Measurements from ENCODE around the gene ZFHX2. TPM values are rescaled to one million over a fixed set of nuclear protein-coding genes. Genes with fewer than 3 reads are reported as not detected.

Gene ZFHX2
- total RNA-seq, 1 donor from 2014 or later, result not detected

DNA sequence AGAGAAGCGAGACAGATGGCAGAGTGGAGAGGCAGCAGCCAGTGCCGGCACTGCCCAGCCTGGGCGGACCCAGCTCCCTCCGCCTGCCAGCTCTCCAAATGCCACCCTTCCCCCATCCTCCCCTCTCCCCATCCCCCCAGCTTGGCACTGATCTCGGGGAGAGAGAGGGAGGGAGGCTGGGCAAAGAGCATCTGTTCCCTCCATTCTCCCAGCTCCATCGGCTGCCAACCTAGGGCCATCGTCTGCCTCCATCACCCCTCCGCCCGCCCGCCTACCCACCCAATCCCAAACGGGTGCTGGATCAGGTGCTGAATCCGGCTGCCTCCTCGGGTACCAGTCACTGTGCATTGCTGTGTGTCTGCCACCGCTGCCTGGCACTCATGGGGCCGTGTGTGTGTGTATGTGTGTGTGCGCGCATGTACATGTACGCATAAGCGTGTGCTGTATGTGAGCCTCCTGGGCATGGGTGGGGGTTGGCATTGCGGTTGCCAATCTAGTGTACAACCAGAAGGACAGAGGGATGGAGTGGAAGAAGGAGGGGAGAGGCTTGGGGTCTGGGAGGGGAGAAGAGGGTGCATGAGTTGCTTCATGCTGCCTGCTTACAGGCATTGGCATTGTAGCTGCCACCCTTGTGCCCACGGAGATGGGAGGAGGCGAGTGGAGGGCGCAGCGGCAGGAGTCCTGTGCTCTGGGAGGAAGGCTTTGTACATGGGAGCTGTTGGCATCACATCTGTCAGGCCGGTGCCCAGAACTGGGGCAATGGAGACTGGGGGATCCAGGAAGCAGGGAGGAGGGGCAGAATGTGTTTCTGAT is 38.4 kb downstream of the ZFHX2 start:
- Histone ChIP-seq H3K9ac (ENCODE audit: low read depth in 1 of 3, low read length in 3 of 3) (no peak overlapping the region), H3K4me1 (ENCODE audit: control insufficient read depth in 3 of 3, insufficient read depth in 3 of 3, low read length in 3 of 3) (peaks cover 0 to 9% (median under 1%) of the 10 kb centered on the region in 3 donors)

DNA sequence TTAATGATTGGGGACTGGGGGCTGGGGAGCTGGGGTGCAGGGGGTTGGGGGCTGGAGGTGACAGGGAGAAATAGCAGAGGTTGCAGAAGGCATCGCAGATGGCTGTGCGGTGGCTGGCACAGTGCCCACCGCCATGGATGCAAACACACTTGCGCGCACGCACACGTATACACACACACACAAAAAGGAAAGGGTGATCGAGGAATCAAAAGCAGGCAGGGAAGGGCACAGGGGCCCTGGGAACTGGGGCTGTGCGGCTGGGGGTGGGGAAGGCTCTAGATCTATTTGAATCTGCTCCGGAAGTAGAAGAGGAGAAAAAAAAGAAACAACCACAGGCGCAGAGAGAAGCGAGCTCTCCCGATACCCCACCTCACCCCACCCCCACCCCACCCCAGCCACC is 39.4 kb downstream of the ZFHX2 start:
- H3K27me3 ChIP-seq (ENCODE audit: control insufficient read depth in 3 of 3, insufficient read depth in 3 of 3, low read length in 3 of 3), result peaks cover 0 to 10% (median 0%) of the 10 kb centered on the region in 3 donors
- H3K9me3 ChIP-seq (ENCODE audit: control insufficient read depth in 3 of 3, low read length in 3 of 3), result no peaks in the 10 kb centered on the region
- H3K4me3 ChIP-seq (ENCODE audit: low read length in 3 of 3), result peak overlapping the region in 1 of 3 donors; percentile 39
- H3K36me3 ChIP-seq (ENCODE audit: control insufficient read depth in 3 of 3, insufficient read depth in 3 of 3, low read length in 3 of 3), result peaks cover 0 to 3% (median 0%) of the 10 kb centered on the region in 3 donors
- peaks cover 0 to 9% (median 0%) of the 10 kb centered on the region in 3 donors for H3K4me1 ChIP-seq (ENCODE audit: control insufficient read depth in 3 of 3, insufficient read depth in 3 of 3, low read length in 3 of 3)
- no peak overlapping the region for H3K9ac ChIP-seq (ENCODE audit: low read depth in 1 of 3, low read length in 3 of 3)
- no peak overlapping the region for H3K27ac ChIP-seq (ENCODE audit: low read depth, low read length)

More for the DNA sequence above, 38.4 kb downstream of the ZFHX2 start:
- Histone ChIP-seq H3K36me3 (ENCODE audit: control insufficient read depth in 3 of 3, insufficient read depth in 3 of 3, low read length in 3 of 3) (peaks cover 0 to 3% (median 0%) of the 10 kb centered on the region in 3 donors), H3K4me3 (ENCODE audit: low read length in 3 of 3) (peak overlapping the region in 1 of 3 donors; percentile 6), H3K27me3 (ENCODE audit: control insufficient read depth in 3 of 3, insufficient read depth in 3 of 3, low read length in 3 of 3) (peaks cover 0 to 10% (median 0%) of the 10 kb centered on the region in 3 donors), H3K9me3 (ENCODE audit: control insufficient read depth in 3 of 3, low read length in 3 of 3) (no peaks in the 10 kb centered on the region), H3K27ac (ENCODE audit: low read depth, low read length) (no peak overlapping the region)

DNA sequence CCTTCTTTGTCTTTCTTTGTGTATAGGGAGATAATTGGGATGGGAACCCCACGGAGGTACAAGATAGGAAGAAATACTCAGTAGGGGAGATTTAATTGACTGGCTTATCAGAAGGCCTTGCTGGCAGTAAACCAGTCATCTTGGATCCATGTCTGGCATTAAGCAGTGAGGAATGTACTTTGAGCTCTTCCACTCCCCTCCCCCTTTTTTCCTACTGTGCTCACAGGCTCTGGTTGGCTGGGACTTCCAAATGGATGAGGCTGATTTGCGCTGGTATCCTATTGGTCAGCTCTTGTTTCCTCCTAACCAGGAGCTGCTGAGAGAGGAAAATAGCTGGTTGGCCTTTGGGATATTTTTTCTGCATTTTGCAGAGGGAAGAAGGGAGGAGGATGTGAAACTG is 57.3 kb downstream of the ZFHX2 start:
- Histone ChIP-seq H3K9me3 (ENCODE audit: control insufficient read depth in 3 of 3, low read length in 3 of 3) (no peaks in the 10 kb centered on the region), H3K27me3 (ENCODE audit: control insufficient read depth in 3 of 3, insufficient read depth in 3 of 3, low read length in 3 of 3) (no peaks in the 10 kb centered on the region), H3K4me3 (ENCODE audit: low read length in 3 of 3) (no peak overlapping the region), H3K27ac (ENCODE audit: low read depth, low read length) (no peak overlapping the region), H3K4me1 (ENCODE audit: control insufficient read depth in 3 of 3, insufficient read depth in 3 of 3, low read length in 3 of 3) (no peaks in the 10 kb centered on the region), H3K36me3 (ENCODE audit: control insufficient read depth in 3 of 3, insufficient read depth in 3 of 3, low read length in 3 of 3) (no peaks in the 10 kb centered on the region), H3K9ac (ENCODE audit: low read depth in 1 of 3, low read length in 3 of 3) (no peak overlapping the region)

DNA sequence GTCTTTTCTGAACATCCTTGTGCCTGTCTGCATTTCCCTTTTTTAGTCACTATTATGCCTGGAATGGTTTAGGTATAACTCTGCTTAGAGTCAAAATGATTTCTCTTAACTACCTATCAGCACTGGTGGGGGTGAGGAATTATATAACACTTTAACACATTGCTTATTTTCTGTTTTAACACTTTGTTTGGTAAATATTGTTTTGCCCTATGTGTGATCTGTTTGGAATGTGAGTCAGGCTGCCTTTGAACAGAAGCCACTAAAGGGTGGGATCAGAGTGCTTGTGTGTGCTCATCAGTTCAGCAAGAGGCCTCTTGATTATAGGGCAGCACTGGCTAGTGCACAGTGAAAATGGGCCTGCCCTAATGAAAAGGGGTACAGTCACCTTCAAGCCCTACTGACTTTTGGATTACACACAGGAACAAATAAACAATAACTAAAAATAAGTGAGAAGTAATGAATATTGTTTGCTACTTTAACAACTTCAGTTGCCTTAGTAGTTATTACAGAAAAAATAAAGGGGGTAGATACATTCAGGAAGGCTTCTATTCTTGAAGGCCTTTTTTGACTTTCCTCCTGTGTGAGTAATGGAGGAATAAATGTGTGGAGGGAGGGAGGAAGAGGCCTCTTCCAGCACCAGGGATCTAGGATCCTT is 58.8 kb downstream of the ZFHX2 start:
- Histone ChIP-seq H3K4me3 (ENCODE audit: low read length in 3 of 3) (no peak overlapping the region), H3K9ac (ENCODE audit: low read depth in 1 of 3, low read length in 3 of 3) (no peak overlapping the region), H3K9me3 (ENCODE audit: control insufficient read depth in 3 of 3, low read length in 3 of 3) (no peaks in the 10 kb centered on the region), H3K27ac (ENCODE audit: low read depth, low read length) (no peak overlapping the region), H3K27me3 (ENCODE audit: control insufficient read depth in 3 of 3, insufficient read depth in 3 of 3, low read length in 3 of 3) (no peaks in the 10 kb centered on the region), H3K36me3 (ENCODE audit: control insufficient read depth in 3 of 3, insufficient read depth in 3 of 3, low read length in 3 of 3) (peaks cover 0 to 2% (median 0%) of the 10 kb centered on the region in 3 donors), H3K4me1 (ENCODE audit: control insufficient read depth in 3 of 3, insufficient read depth in 3 of 3, low read length in 3 of 3) (no peaks in the 10 kb centered on the region)

DNA sequence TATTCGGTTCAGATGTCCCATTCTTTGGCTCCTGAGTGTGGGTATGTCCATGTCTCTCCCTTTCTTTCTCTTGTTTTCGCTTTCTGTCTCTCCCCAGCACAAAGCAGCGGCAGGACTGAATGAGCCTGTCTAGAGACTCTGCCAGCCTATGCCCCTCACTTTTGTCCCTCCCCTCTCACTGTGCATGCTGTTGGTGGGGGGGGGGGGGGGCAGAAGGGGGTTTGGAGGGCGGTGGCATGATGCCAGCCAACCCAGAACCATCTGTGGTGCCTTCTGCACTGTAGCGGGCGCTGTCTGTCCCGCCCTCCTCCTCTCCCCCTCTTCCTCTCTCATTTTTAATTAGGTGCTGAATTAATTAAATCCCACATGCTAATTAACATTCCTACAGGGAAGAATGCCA is 64.3 kb downstream of the ZFHX2 start:
- no peaks in the 10 kb centered on the region for H3K4me1 ChIP-seq (ENCODE audit: control insufficient read depth in 3 of 3, insufficient read depth in 3 of 3, low read length in 3 of 3)
- no peaks in the 10 kb centered on the region for H3K27me3 ChIP-seq (ENCODE audit: control insufficient read depth in 3 of 3, insufficient read depth in 3 of 3, low read length in 3 of 3)
- H3K4me3 ChIP-seq (ENCODE audit: low read length in 3 of 3), result no peak overlapping the region
- H3K9me3 ChIP-seq (ENCODE audit: control insufficient read depth in 3 of 3, low read length in 3 of 3), result no peaks in the 10 kb centered on the region
- H3K36me3 ChIP-seq (ENCODE audit: control insufficient read depth in 3 of 3, insufficient read depth in 3 of 3, low read length in 3 of 3), result peaks cover 0 to 15% (median 9%) of the 10 kb centered on the region in 3 donors
- no peak overlapping the region for H3K9ac ChIP-seq (ENCODE audit: low read depth in 1 of 3, low read length in 3 of 3)
- H3K27ac ChIP-seq (ENCODE audit: low read depth, low read length), result no peak overlapping the region

DNA sequence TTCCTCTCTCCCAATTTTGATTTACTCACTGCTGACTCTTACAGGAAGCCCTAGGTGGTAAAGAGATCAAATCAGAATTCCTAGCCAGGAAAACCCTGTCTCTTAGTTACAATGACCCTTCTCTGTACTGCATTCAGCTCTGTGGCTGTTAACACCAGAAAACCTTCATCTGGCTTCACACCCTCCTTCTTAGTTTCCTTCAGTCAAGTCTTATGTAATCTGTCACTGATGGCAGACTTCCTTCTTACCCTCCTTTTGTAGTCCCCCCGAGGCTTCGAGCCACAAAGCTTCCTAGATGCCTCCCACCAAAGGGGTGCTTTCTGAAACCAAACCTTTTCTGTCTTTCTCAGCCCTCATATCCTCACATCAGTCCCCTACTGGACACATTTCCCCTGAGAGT is 65.5 kb downstream of the ZFHX2 start:
- no peaks in the 10 kb centered on the region for H3K4me1 ChIP-seq (ENCODE audit: control insufficient read depth in 3 of 3, insufficient read depth in 3 of 3, low read length in 3 of 3)

DNA sequence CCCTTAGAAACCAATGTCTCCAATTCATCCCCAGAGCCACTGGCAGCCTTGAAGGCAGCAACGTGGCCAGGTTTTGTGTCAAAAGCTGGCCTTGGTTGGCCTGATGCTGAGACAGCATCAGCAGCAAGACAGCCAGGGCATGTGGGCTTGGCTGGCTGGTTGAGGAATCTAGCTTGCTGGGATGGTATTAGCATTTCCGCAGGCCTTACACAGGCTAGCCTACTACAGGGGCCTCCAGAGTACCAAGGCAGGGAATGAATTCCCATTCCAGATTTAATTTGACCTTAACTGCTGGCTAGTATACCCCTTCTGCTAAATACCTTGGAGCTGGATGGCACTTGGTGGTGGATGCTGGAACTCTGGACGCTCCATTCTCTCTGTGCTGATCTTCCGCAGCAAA is 66.2 kb downstream of the ZFHX2 start:
- no peaks in the 10 kb centered on the region for H3K4me1 ChIP-seq (ENCODE audit: control insufficient read depth in 3 of 3, insufficient read depth in 3 of 3, low read length in 3 of 3)
- no peaks in the 10 kb centered on the region for H3K27me3 ChIP-seq (ENCODE audit: control insufficient read depth in 3 of 3, insufficient read depth in 3 of 3, low read length in 3 of 3)
- H3K9ac ChIP-seq (ENCODE audit: low read depth in 1 of 3, low read length in 3 of 3), result no peak overlapping the region
- no peak overlapping the region for H3K4me3 ChIP-seq (ENCODE audit: low read length in 3 of 3)
- H3K36me3 ChIP-seq (ENCODE audit: control insufficient read depth in 3 of 3, insufficient read depth in 3 of 3, low read length in 3 of 3), result peaks cover 3 to 15% (median 14%) of the 10 kb centered on the region in 3 donors
- no peaks in the 10 kb centered on the region for H3K9me3 ChIP-seq (ENCODE audit: control insufficient read depth in 3 of 3, low read length in 3 of 3)
- no peak overlapping the region for H3K27ac ChIP-seq (ENCODE audit: low read depth, low read length)

More for the DNA sequence above, 65.5 kb downstream of the ZFHX2 start:
- no peaks in the 10 kb centered on the region for H3K9me3 ChIP-seq (ENCODE audit: control insufficient read depth in 3 of 3, low read length in 3 of 3)
- no peak overlapping the region for H3K4me3 ChIP-seq (ENCODE audit: low read length in 3 of 3)
- no peak overlapping the region for H3K27ac ChIP-seq (ENCODE audit: low read depth, low read length)
- H3K36me3 ChIP-seq (ENCODE audit: control insufficient read depth in 3 of 3, insufficient read depth in 3 of 3, low read length in 3 of 3), result peaks cover 3 to 15% (median 14%) of the 10 kb centered on the region in 3 donors
- no peak overlapping the region for H3K9ac ChIP-seq (ENCODE audit: low read depth in 1 of 3, low read length in 3 of 3)
- H3K27me3 ChIP-seq (ENCODE audit: control insufficient read depth in 3 of 3, insufficient read depth in 3 of 3, low read length in 3 of 3), result no peaks in the 10 kb centered on the region

DNA sequence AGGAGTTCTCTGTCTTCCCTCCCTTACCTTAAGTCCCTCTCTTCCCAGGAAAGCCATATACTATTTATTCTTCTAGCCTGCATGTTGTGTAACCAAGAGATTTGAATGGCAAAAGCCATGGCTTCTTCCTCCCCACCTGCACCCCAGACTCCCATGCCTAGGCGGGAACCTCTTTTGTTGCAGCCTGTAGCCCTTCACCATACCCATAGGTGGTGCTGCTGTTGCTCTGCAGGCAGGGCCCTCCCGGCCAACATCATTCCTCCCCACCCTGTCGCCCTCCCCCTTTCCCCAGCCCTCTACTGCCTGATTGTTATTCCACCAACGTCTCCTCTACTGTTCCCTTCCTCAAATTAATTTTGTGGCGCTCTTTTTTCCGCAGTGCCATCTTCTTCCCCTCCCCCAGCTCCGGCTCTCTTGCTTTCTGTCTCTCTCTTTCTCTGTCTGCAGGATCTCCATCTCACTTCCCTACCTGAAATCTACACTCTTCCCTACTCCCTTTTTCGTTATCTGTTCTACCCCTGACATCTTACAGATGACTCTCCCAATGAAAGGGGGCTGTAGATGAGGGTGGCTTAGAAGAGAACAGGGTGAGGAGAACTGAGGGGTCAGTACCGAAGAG is 68.2 kb downstream of the ZFHX2 start:
- no peaks in the 10 kb centered on the region for H3K4me1 ChIP-seq (ENCODE audit: control insufficient read depth in 3 of 3, insufficient read depth in 3 of 3, low read length in 3 of 3)
- H3K27ac ChIP-seq (ENCODE audit: low read depth, low read length), result no peak overlapping the region
- no peaks in the 10 kb centered on the region for H3K27me3 ChIP-seq (ENCODE audit: control insufficient read depth in 3 of 3, insufficient read depth in 3 of 3, low read length in 3 of 3)
- no peak overlapping the region for H3K4me3 ChIP-seq (ENCODE audit: low read length in 3 of 3)
- H3K9me3 ChIP-seq (ENCODE audit: control insufficient read depth in 3 of 3, low read length in 3 of 3), result no peaks in the 10 kb centered on the region
- H3K9ac ChIP-seq (ENCODE audit: low read depth in 1 of 3, low read length in 3 of 3), result no peak overlapping the region
- peaks cover 3 to 19% (median 14%) of the 10 kb centered on the region in 3 donors for H3K36me3 ChIP-seq (ENCODE audit: control insufficient read depth in 3 of 3, insufficient read depth in 3 of 3, low read length in 3 of 3)

DNA sequence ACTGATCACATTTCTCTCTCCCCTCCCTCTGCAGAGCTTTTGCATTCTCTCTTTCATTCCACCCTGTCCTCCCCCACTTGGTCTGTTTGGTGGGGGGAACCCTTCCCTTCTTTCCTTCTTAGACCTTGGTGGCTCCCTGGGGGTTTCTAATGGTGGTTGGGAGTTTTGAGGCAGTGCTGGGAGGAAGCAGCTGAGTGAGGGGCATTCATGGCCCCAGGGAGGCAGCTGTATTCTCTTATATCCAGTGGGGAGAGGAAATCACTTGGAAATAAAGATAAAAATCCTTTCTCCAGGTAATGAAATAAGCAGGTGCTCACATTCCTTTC is 68.8 kb downstream of the ZFHX2 start:
- H3K36me3 ChIP-seq (ENCODE audit: control insufficient read depth in 3 of 3, insufficient read depth in 3 of 3, low read length in 3 of 3), result peaks cover 3 to 20% (median 16%) of the 10 kb centered on the region in 3 donors
- H3K4me3 ChIP-seq (ENCODE audit: low read length in 3 of 3), result no peak overlapping the region
- no peaks in the 10 kb centered on the region for H3K4me1 ChIP-seq (ENCODE audit: control insufficient read depth in 3 of 3, insufficient read depth in 3 of 3, low read length in 3 of 3)
- H3K9me3 ChIP-seq (ENCODE audit: control insufficient read depth in 3 of 3, low read length in 3 of 3), result no peaks in the 10 kb centered on the region
- no peak overlapping the region for H3K9ac ChIP-seq (ENCODE audit: low read depth in 1 of 3, low read length in 3 of 3)
- H3K27me3 ChIP-seq (ENCODE audit: control insufficient read depth in 3 of 3, insufficient read depth in 3 of 3, low read length in 3 of 3), result no peaks in the 10 kb centered on the region
- H3K27ac ChIP-seq (ENCODE audit: low read depth, low read length), result no peak overlapping the region
